GM13976 (cell line): Measurements from ENCODE around the gene NRAS.
A peak's percentile ranks its signal among the peaks of the same experiment; 100 is the strongest.

Experiments used
- DNase-seq: peaks from one replicate; pipeline ENCODE4 v3.0.0; 2012; ENCODE audit warnings: low spot score
- CTCF ChIP-seq: IDR thresholded peaks from 2 replicates; pipeline ENCODE4 v1.5.1; 2012; ENCODE audit warnings: borderline replicate concordance, mild to moderate bottlenecking; ENCODE audit not compliant: insufficient read depth; ENCODE audit errors: extremely low read depth, missing control alignments, control extremely low read depth
- in situ Hi-C: fragments of 300-500 bp; cut with MboI; formaldehyde crosslinking; loops from one replicate; pipeline ENCODE4 v1.12.0; 2022; ENCODE audit warnings: low sequenced_read_pairs, mixed read lengths, inconsistent platforms; ENCODE audit not compliant: unreplicated experiment

Gene NRAS

GRCh38 chr1:114716304-114717170 is at the start of gene NRAS:
TSS of gene NRAS (minus strand) at chr1:114716771. CDS start at chr1:114716160, 611 bp downstream.
- DNase-seq = peak; percentile 93
- TF ChIP-seq CTCF = no peak
- in situ Hi-C loops = no loop called here

DNA sequence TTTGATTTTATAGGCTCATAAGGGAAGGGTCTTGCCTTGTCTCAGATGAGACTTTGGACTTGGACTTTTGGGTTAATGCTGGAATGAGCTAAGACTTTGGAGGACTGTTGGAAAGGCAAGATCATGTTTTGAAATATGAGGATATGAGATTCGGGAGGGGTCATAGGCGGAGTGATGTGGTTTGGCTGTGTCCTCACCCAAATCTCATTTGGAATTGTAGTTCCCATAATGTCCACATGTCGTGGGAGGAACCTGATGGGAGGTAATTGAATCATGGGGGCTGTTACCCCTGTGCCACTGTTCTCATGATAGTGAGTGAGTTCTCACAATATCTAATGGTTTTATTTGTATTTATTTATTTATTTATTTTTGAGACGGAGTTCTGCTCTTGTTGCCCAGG is 48.1 kb upstream of the NRAS start:
- no peak for TF ChIP-seq CTCF
- in situ Hi-C loops = no loop called here
- no peak for DNase-seq

DNA sequence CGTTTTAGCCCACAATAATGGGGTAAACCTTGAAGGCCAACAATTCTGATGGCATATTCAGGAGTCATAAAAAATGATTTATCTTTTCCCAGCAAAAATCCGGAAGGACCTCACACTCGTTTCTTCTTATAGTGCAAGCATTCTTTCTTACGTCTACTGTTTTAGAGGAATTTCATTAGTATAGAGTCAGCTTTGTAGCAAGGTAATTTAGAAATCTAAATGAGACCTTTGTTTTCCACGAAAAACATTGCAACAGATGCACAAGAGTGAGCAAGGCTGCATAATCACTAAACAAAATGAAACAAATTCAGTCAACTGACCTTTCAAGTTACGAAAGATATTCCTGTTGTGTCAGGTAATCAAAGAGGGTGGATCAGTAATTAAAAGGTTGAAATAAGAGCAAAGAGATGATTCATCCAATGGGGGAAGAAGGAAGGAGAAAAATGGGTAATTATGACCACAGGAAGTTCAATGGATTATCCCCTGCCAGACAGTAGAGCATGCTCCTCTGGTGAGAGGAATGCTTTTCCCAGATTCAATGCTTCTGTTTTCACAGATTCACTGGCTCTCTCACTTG is 41.8 kb upstream of the NRAS start:
- in situ Hi-C loops = no loop called here
- TF ChIP-seq CTCF = no peak
- no peak for DNase-seq

- in situ Hi-C loops = no loop called here
Observed at GRCh38 chr1:114757455-114758255, 41.1 kb upstream of the NRAS start, which contains the start of gene CSDE1. TSS of gene CSDE1 (minus strand) at chr1:114757984. CDS start at chr1:114739890, 18,094 bp downstream.

DNA sequence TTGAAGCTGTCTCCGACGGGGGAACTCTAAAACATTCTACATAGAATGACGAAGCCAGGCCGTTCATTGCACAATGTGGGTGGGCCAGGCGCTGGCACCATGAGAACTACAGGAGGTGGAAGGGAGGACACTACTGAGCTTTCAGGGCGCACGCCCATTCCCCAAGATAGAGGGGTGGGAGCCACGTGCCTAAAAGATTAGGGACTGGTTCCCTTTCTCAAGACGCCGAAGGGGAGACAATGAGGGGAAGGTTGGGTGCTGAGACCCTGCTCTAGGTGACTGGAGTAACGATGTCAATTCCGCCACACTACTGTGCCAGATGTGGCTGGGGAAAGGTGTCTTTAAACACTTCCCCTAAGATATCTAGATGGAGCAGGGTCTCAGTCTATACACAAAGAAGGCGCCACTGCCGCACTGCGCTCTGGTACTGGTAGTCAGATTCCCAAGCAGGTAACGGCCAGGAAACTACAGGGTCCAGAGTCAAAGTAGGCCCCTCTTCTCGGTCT is 40.4 kb upstream of the NRAS start:
- no peak for TF ChIP-seq CTCF
- no peak for DNase-seq

More at GRCh38 chr1:114757455-114758255, 41.1 kb upstream of the NRAS start, which contains the start of gene CSDE1:
- peak; percentile 14 for TF ChIP-seq CTCF
- peak; percentile 91 for DNase-seq

DNA sequence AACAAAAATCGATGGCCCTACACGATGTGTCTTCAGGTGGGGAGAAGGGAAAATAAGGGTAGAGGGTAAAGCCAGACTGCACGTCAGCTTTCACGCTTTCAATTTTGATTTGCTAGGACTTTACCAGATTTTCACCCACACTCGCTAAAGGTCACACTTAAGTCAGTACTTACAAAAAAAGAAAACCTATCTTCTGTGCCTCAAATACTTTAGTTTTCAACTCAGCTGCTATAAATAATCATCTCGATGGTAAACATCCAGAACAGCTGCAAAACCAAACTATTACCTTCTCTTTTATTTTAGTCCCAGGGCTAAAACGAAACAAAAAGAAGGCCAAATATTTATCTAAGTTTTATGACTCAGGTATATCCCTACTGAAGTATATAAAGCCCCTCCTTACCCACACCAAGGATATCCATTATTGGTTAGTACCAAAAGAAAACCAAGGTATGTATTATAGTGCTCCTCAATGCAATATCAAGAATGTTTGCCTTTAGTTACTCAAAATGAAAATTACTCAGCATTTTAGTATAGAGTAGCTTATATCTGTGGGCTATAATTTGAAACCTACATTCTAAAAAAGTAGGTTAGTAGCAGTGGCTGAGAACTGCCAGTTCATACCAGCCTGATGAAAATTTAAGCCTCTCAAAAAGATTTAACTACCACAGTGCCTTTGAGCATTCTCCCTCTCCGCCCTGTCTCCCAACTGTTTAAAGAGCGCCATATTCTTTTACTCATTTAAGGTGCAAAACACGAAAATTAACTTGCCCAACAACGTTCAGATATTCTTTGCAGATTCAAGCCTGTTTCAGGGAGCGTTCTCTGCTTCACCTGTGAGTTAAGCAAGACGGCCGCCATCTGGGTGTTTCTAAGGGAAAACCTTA is 39.7 kb upstream of the NRAS start:
- in situ Hi-C loops = no loop called here
- TF ChIP-seq CTCF = no peak
- DNase-seq = peak; percentile 65

More for the DNA sequence above, 40.4 kb upstream of the NRAS start:
- in situ Hi-C loops = no loop called here
